ENCODE data around the gene MRTFB. TPM values are rescaled to one million over a fixed set of nuclear protein-coding genes. Genes with fewer than 3 reads are reported as not detected.

The MRTFB gene
- total and polyA plus RNA-seq, 3 donors from 2014 or later: 41.4 to 140 (median 91.4) TPM

GRCh38 chr16:14309001-14309886, 238.1 kb downstream of the MRTFB start:
- Histone ChIP-seq H3K9me3 (no peaks in the 10 kb centered on the region), H3K27me3 (no peaks in the 10 kb centered on the region), H3K36me3 (ENCODE audit: low read depth, missing control alignments) (no peaks in the 10 kb centered on the region), H3K27ac (no peak overlapping the region), H3K4me3 (no peak overlapping the region), H3K4me1 (peaks cover 3% of the 10 kb centered on the region)
- TF ChIP-seq POLR2A (IDR thresholded peaks at IDR 0.05) (no peak), CTCF (IDR thresholded peaks at IDR 0.05) (no peak)
- 60 to 69% methylated on average over 26 of the region's 26 CpGs for WGBS, 2 donors
- intact Hi-C loops (cut with DNase I; ENCODE audit: low total_unique reads): no loop called here
- no peak for DNase-seq

- DNase-seq: no peak
- H3K4me1 ChIP-seq: peaks cover 3% of the 10 kb centered on the region
- no peaks in the 10 kb centered on the region for H3K36me3 ChIP-seq (ENCODE audit: low read depth, missing control alignments)
- no peaks in the 10 kb centered on the region for H3K9me3 ChIP-seq
- intact Hi-C loops (cut with DNase I; ENCODE audit: low total_unique reads): no loop called here
- no peak for TF ChIP-seq CTCF (IDR thresholded peaks at IDR 0.05)
- TF ChIP-seq POLR2A (IDR thresholded peaks at IDR 0.05): no peak
- no peaks in the 10 kb centered on the region for H3K27me3 ChIP-seq
- no peak overlapping the region for H3K27ac ChIP-seq
- WGBS, 2 donors: 78 to 95% methylated on average over 10 of the region's 10 CpGs
- no peak overlapping the region for H3K4me3 ChIP-seq
These were observed 238.8 kb downstream of the MRTFB start for GRCh38 chr16:14309906-14310305.

- intact Hi-C loops (cut with DNase I; ENCODE audit: low total_unique reads): no loop called here
- Histone ChIP-seq H3K27me3 (no peaks in the 10 kb centered on the region), H3K36me3 (ENCODE audit: low read depth, missing control alignments) (no peaks in the 10 kb centered on the region), H3K9me3 (no peaks in the 10 kb centered on the region), H3K27ac (no peak overlapping the region), H3K4me3 (no peak overlapping the region), H3K4me1 (peaks cover 3% of the 10 kb centered on the region)
- no peak for TF ChIP-seq CTCF (IDR thresholded peaks at IDR 0.05)
- no peak for TF ChIP-seq POLR2A (IDR thresholded peaks at IDR 0.05)
- WGBS, 2 donors: 66 to 68% methylated on average over 6 to 10 of the region's 10 CpGs
- no peak for DNase-seq
These were observed 239.4 kb downstream of the MRTFB start for GRCh38 chr16:14310519-14310991.

GRCh38 chr16:14314116-14314515, 243.0 kb downstream of the MRTFB start:
- WGBS, 2 donors: 88 to 100% methylated on average over 1 of the region's 1 CpG
- Histone ChIP-seq H3K27ac (no peak overlapping the region), H3K27me3 (no peaks in the 10 kb centered on the region), H3K4me1 (peaks cover 9% of the 10 kb centered on the region), H3K9me3 (no peaks in the 10 kb centered on the region), H3K4me3 (no peak overlapping the region), H3K36me3 (ENCODE audit: low read depth, missing control alignments) (no peaks in the 10 kb centered on the region)
- intact Hi-C loops (cut with DNase I; ENCODE audit: low total_unique reads): no loop called here
- TF ChIP-seq CTCF (IDR thresholded peaks at IDR 0.05): no peak
- no peak for TF ChIP-seq POLR2A (IDR thresholded peaks at IDR 0.05)
- DNase-seq: no peak

Measured in testis (tissue), 3 donors.